ENCODE results near the gene ATAT1. TPM values are rescaled to one million over a fixed set of nuclear protein-coding genes. Genes with fewer than 3 reads are reported as not detected.

Gene ATAT1
- total and polyA plus RNA-seq, 9 of the 15 experiments (the other 6 are each of a cell fraction or from before 2014, with no cell fraction given), result 0.65 to 5.8 (median 1.6) TPM

GRCh38 chr6:30617565-30618269 is 9.0 kb upstream of the ATAT1 start, which contains the start of gene MRPS18B (continued):
- peak; percentile 69; the same call in 1 of the 2 replicates for TF ChIP-seq ATF3 (IDR thresholded peaks at IDR 0.05)
- no peak for TF ChIP-seq ATF3 (CRISPR knock-in tag; conservative IDR thresholded peaks at IDR 0.05)
- TF ChIP-seq ELF1 (tag; IDR thresholded peaks at IDR 0.05), result peak; percentile 97
- TF ChIP-seq CUX1 (CRISPR knock-in tag; IDR thresholded peaks at IDR 0.05), result no peak
- 0 out of 2 replicates have a peak, but pooled peaks have one; percentile 19 for TF ChIP-seq ZNF253 (CRISPR knock-in tag; conservative IDR thresholded peaks at IDR 0.05)
- peak; percentile 78; the same call in 1 of the 2 replicates for TF ChIP-seq FOXK1 (CRISPR knock-in tag; IDR thresholded peaks at IDR 0.05; ENCODE audit: borderline replicate concordance)
- 0 out of 2 replicates have a peak, but pooled peaks have one; percentile 25 for TF ChIP-seq ZNF830 (CRISPR knock-in tag; IDR thresholded peaks at IDR 0.05)
- peak; percentile 21; the same call in 1 of the 2 replicates for TF ChIP-seq MBD2 (IDR thresholded peaks at IDR 0.05; ENCODE audit: borderline replicate concordance, low read depth)
- TF ChIP-seq ZNF780A (CRISPR knock-in tag; IDR thresholded peaks at IDR 0.05), result no peak
- TF ChIP-seq NFRKB (IDR thresholded peaks at IDR 0.05; ENCODE audit: low read depth), result no peak; the same call in none of the 2 replicates
- no peak for TF ChIP-seq TARDBP (IDR thresholded peaks at IDR 0.05)
- no peak for TF ChIP-seq PRMT5 (CRISPR knock-in tag; IDR thresholded peaks at IDR 0.05)
- TF ChIP-seq SMAD4 (CRISPR knock-in tag; conservative IDR thresholded peaks at IDR 0.05), result no peak
- no peak for TF ChIP-seq ZNF134 (CRISPR knock-in tag; conservative IDR thresholded peaks at IDR 0.05)
- no peak for TF ChIP-seq BHLHE40 (IDR thresholded peaks at IDR 0.05; ENCODE audit: low read length)
- TF ChIP-seq MAX (CRISPR knock-in tag; IDR thresholded peaks at IDR 0.05), result peak; percentile 96

All from K562 (cell line).